Smooth muscle cell (in vitro differentiated cells): ENCODE results near the gene MEGF8. TPM values are rescaled to one million over a fixed set of nuclear protein-coding genes. Genes with fewer than 3 reads are reported as not detected.

Experiments
- DNase-seq: peaks from one replicate; lab custom pipeline; 2025; ENCODE audit not compliant: unreplicated experiment; lab: John Stamatoyannopoulos, UW
- H2AFZ ChIP-seq: fragments of 200-600 bp; sonication (generic); 2 replicates; pipeline ENCODE4 v1.6.0; 2016; ENCODE audit warnings: antibody characterized with exemption, low read depth, mild to moderate bottlenecking
- H3F3A ChIP-seq: fragments of 200-600 bp; sonication (generic); 2 replicates; pipeline ENCODE4 v1.6.0; 2017; ENCODE audit warnings: antibody characterized with exemption, low read depth
- H3K27ac ChIP-seq: fragments of 200-600 bp; sonication (generic); 2 replicates; pipeline ENCODE4 v1.5.1; 2016; ENCODE audit warnings: low read depth, mild to moderate bottlenecking
- H3K27me3 ChIP-seq: fragments of 200-600 bp; sonication (generic); 2 replicates; pipeline ENCODE4 v1.6.1; 2016; ENCODE audit warnings: low read depth, mild to moderate bottlenecking
- H3K36me3 ChIP-seq: fragments of 200-600 bp; sonication (generic); 2 replicates; pipeline ENCODE4 v1.5.1; 2016; ENCODE audit warnings: low read depth
- H3K4me1 ChIP-seq: fragments of 200-600 bp; sonication (generic); 2 replicates; pipeline ENCODE4 v1.5.1; 2016; ENCODE audit warnings: low read depth
- H3K4me2 ChIP-seq: fragments of 200-600 bp; sonication (generic); 2 replicates; pipeline ENCODE4 v1.6.0; 2016; ENCODE audit warnings: mild to moderate bottlenecking
- H3K4me3 ChIP-seq: fragments of 200-600 bp; sonication (generic); 2 replicates; pipeline ENCODE4 v1.5.1; 2016; ENCODE audit warnings: mild to moderate bottlenecking
- H3K79me2 ChIP-seq: fragments of 200-600 bp; sonication (generic); 2 replicates; pipeline ENCODE4 v1.6.0; 2016; ENCODE audit warnings: low read depth, mild to moderate bottlenecking
- H3K9ac ChIP-seq: fragments of 200-600 bp; sonication (generic); 2 replicates; pipeline ENCODE4 v1.6.0; 2016; ENCODE audit warnings: low read depth
- H3K9me3 ChIP-seq: fragments of 200-600 bp; sonication (generic); replicated peaks from 2 replicates; pipeline ENCODE4 v1.5.1; 2016; ENCODE audit warnings: low read depth
- H4K20me1 ChIP-seq: fragments of 200-600 bp; sonication (generic); 2 replicates; pipeline ENCODE4 v1.6.0; 2016; ENCODE audit warnings: low read depth
- WGBS: methylation state at CpG from one replicate; pipeline ENCODE4 v1.1.7; 2016; ENCODE audit warnings: low lambda C conversion rate; 5-methylcytosine and 5-hydroxymethylcytosine counted together
- polyA plus RNA-seq: library from polyadenylated mRNA; unstranded; fragments of >200 nt; fragmentation: Nextera tagmentation; extraction: Ambion mirVana; gene quantifications from 2 replicates; pipeline ENCODE4 v1.2.1, GENCODE V29; 2016
- total RNA-seq: library from RNA; depleted of rRNA; stranded (reverse); fragments of >200 nt; gene quantifications from 2 replicates; pipeline ENCODE4 v1.2.3, GENCODE V29; 2014
- TF ChIP-seq, protein P1 (sequence below): fragments of 200-600 bp; sonication (generic); IDR thresholded peaks from 2 replicates; pipeline ENCODE4 v1.5.1; 2017; ENCODE audit warnings: borderline replicate concordance, mild to moderate bottlenecking, antibody characterized with exemption; ENCODE audit not compliant: insufficient read depth, poor library complexity, severe bottlenecking

The MEGF8 gene
- total and polyA plus RNA-seq, 2 experiments from 2014 or later: 8.2 to 16.4 TPM

- WGBS: 98% methylated on average over 15 of the region's 15 CpGs
- H3K4me2 ChIP-seq: no peak overlapping the region
- H3K4me3 ChIP-seq: no peak overlapping the region
- H3F3A ChIP-seq: no peaks in the 10 kb centered on the region
- no peaks in the 10 kb centered on the region for H3K79me2 ChIP-seq
- no peak for DNase-seq
- no peak overlapping the region for H2AFZ ChIP-seq
- H3K36me3 ChIP-seq: no peaks in the 10 kb centered on the region
- H3K9ac ChIP-seq: no peak overlapping the region
- no peak overlapping the region for H3K27ac ChIP-seq
- H3K9me3 ChIP-seq: no peaks in the 10 kb centered on the region
- no peaks in the 10 kb centered on the region for H4K20me1 ChIP-seq
- no peaks in the 10 kb centered on the region for H3K27me3 ChIP-seq
- TF ChIP-seq, protein P1, sequence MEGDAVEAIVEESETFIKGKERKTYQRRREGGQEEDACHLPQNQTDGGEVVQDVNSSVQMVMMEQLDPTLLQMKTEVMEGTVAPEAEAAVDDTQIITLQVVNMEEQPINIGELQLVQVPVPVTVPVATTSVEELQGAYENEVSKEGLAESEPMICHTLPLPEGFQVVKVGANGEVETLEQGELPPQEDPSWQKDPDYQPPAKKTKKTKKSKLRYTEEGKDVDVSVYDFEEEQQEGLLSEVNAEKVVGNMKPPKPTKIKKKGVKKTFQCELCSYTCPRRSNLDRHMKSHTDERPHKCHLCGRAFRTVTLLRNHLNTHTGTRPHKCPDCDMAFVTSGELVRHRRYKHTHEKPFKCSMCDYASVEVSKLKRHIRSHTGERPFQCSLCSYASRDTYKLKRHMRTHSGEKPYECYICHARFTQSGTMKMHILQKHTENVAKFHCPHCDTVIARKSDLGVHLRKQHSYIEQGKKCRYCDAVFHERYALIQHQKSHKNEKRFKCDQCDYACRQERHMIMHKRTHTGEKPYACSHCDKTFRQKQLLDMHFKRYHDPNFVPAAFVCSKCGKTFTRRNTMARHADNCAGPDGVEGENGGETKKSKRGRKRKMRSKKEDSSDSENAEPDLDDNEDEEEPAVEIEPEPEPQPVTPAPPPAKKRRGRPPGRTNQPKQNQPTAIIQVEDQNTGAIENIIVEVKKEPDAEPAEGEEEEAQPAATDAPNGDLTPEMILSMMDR: no peak
- no peaks in the 10 kb centered on the region for H3K4me1 ChIP-seq
Measured at GRCh38 chr19:42356686-42357085, 31.3 kb downstream of the MEGF8 start.

- no peaks in the 10 kb centered on the region for H3K36me3 ChIP-seq
- H3K4me1 ChIP-seq: no peaks in the 10 kb centered on the region
- H3K9ac ChIP-seq: no peak overlapping the region
- H3F3A ChIP-seq: no peaks in the 10 kb centered on the region
- H3K4me3 ChIP-seq: no peak overlapping the region
- H3K79me2 ChIP-seq: no peaks in the 10 kb centered on the region
- TF ChIP-seq, protein P1: no peak
- H4K20me1 ChIP-seq: no peaks in the 10 kb centered on the region
- no peaks in the 10 kb centered on the region for H3K9me3 ChIP-seq
- DNase-seq: no peak
- H3K27ac ChIP-seq: no peak overlapping the region
- no peak overlapping the region for H2AFZ ChIP-seq
- 94% methylated on average over 12 of the region's 12 CpGs for WGBS
- H3K27me3 ChIP-seq: no peaks in the 10 kb centered on the region
- no peak overlapping the region for H3K4me2 ChIP-seq
Measured at GRCh38 chr19:42357290-42357689, 31.9 kb downstream of the MEGF8 start.

DNA sequence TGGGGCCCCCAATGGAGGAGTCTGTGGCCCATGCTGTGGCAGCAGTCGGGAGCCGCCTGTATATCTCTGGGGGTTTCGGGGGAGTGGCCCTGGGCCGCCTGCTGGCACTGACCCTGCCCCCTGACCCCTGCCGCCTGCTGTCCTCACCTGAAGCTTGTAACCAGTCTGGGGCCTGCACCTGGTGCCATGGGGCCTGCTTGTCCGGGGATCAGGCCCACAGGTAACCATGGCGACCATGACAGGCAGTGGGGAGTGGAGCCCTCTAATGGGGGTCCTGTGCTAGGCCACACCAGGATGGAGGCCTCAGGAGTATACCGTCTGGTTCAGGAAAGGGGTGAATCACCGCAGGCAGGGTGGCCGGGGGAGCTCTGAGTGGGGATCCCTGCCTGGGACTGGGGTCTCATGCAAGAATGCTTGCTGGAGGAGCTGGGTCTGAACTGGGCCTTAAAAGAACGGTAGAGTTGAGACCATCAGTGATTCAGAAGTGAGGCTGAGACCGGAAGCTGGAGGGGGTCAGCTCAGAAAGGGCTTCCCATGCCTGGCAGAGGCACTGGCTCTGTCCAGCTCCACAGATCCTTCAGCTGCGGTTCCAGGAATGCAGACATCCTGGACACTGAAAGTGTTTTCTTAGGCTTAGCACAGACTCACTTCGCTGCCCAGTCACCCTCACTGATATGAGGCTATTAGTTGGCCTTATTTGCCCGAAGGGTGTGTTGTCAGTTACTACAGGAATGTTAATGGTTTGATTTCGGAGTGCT, 35.5 kb downstream of the MEGF8 start:
- Histone ChIP-seq H3K4me3 (no peak overlapping the region), H3K79me2 (no peaks in the 10 kb centered on the region), H4K20me1 (no peaks in the 10 kb centered on the region), H3K4me2 (no peak overlapping the region), H3K36me3 (peaks cover 6% of the 10 kb centered on the region), H3K9me3 (no peaks in the 10 kb centered on the region), H3K9ac (no peak overlapping the region), H3F3A (no peaks in the 10 kb centered on the region), H3K27me3 (no peaks in the 10 kb centered on the region), H3K27ac (peak overlapping the region; percentile 1), H3K4me1 (no peaks in the 10 kb centered on the region), H2AFZ (no peak overlapping the region)
- 76% methylated on average over 16 of the region's 16 CpGs for WGBS
- TF ChIP-seq, protein P1: no peak
- DNase-seq: no peak

DNA sequence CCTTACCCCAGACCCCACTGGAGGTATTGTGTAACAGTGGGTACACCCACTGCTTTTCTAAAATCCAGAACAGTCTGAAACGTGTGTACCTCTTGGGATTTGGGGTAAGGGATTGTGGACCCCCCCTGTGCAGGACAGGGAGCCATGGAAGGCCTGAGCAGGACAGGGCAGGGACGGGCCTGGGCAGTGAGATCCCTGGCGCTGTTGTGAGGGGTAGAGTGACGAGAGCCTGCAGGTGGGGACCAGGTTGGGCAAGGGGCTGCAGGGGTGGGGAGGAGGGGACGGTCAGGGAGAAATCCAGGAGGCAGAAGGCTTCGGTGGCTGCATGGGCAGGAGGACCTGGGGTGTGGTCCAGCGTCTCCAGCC, 36.1 kb downstream of the MEGF8 start:
- H3K4me3 ChIP-seq: no peak overlapping the region
- TF ChIP-seq, protein P1: no peak
- no peak overlapping the region for H3K9ac ChIP-seq
- peaks cover 6% of the 10 kb centered on the region for H3K36me3 ChIP-seq
- H3K4me2 ChIP-seq: no peak overlapping the region
- H4K20me1 ChIP-seq: no peaks in the 10 kb centered on the region
- H3K27me3 ChIP-seq: no peaks in the 10 kb centered on the region
- H3K4me1 ChIP-seq: no peaks in the 10 kb centered on the region
- no peaks in the 10 kb centered on the region for H3F3A ChIP-seq
- no peak overlapping the region for H2AFZ ChIP-seq
- no peaks in the 10 kb centered on the region for H3K79me2 ChIP-seq
- H3K9me3 ChIP-seq: no peaks in the 10 kb centered on the region
- 91% methylated on average over 4 of the region's 7 CpGs for WGBS
- no peak overlapping the region for H3K27ac ChIP-seq
- DNase-seq: no peak
